Body of pancreas (tissue), 4 donors: Measurements from ENCODE around the gene UMAD1.

Experiments used
- CTCF ChIP-seq, 7 experiments: fragments of 450-650 bp in 4 of 7; fragments of 200-600 bp in 3 of 7; sonication (generic) in 3 of 7; IDR thresholded peaks; one replicate each; pipeline ENCODE4 v1.5.1; 2016 to 2019; ENCODE audit warnings: antibody characterized with exemption in 7 of 7
- POLR2A ChIP-seq, 3 donors: fragments of 450-650 bp; IDR thresholded peaks; one replicate each; pipeline ENCODE4 v1.6.1; 2016; ENCODE audit warnings: antibody characterized with exemption in 3 of 3, mild to moderate bottlenecking in 2 of 3

- TF ChIP-seq POLR2A (IDR thresholded peaks at IDR 0.05): no peak
- TF ChIP-seq CTCF (IDR thresholded peaks at IDR 0.05): no peak
Measured at GRCh38 chr7:7705318-7705717, 64.8 kb downstream of the UMAD1 start.
